Measurements from ENCODE around the gene SMARCC1.
A peak's percentile ranks its signal among the peaks of the same experiment; 100 is the strongest.

Gene SMARCC1

GRCh38 chr3:47692158-47692557, 89.5 kb downstream of the SMARCC1 start:
- no peak for DNase-seq

DNA sequence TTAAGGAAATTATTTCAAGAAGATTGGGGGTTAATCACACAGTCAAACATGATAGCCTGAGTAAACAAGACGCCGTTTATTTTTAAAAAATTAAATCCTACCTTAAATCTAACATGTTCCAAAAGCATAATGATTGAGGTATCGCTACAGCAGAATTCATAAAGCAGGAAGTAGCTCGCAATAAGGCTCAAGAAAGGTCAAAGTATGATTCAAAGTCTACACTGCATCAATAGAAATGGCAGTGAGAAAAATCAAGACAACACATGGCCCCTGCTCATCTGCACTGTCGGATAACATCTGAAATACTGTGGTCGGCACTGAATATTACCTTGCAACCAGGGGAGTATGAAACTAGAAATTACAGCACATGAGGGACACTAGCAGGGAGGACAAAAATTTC, 93.2 kb downstream of the SMARCC1 start:
- no peak for DNase-seq

- no peak for DNase-seq
Observed at GRCh38 chr3:47685037-47685436, 96.7 kb downstream of the SMARCC1 start.

GRCh38 chr3:47681016-47681415, 100.7 kb downstream of the SMARCC1 start:
- DNase-seq: no peak

- DNase-seq: no peak
Observed at GRCh38 chr3:47678446-47679338, 103.0 kb downstream of the SMARCC1 start.

- DNase-seq: no peak
Observed at GRCh38 chr3:47669026-47669749, 112.5 kb downstream of the SMARCC1 start.

DNA sequence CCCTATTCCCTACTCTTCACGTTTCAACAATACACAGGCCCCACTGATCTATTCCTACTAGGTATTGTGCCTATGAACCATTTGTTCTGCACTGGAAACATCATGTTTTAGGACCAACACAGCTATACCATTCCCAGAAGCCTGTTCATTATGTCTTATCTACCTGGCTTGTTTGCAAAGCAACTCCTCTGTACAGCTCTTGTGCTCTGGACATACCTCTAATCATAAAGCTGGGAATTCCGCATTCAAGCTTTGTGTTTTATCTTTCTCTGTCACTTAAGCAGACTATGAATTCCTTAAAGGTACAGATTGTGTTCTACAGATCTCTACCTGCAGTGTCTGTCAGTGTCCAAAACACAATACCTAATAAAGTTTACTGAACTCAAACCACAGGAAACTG, 115.6 kb downstream of the SMARCC1 start:
- no peak for DNase-seq

- DNase-seq: peak; percentile 5
Observed at GRCh38 chr3:47664519-47664918, 117.2 kb downstream of the SMARCC1 start.

- DNase-seq: peak; percentile 2
Observed at GRCh38 chr3:47663630-47664240, 118.0 kb downstream of the SMARCC1 start.

DNA sequence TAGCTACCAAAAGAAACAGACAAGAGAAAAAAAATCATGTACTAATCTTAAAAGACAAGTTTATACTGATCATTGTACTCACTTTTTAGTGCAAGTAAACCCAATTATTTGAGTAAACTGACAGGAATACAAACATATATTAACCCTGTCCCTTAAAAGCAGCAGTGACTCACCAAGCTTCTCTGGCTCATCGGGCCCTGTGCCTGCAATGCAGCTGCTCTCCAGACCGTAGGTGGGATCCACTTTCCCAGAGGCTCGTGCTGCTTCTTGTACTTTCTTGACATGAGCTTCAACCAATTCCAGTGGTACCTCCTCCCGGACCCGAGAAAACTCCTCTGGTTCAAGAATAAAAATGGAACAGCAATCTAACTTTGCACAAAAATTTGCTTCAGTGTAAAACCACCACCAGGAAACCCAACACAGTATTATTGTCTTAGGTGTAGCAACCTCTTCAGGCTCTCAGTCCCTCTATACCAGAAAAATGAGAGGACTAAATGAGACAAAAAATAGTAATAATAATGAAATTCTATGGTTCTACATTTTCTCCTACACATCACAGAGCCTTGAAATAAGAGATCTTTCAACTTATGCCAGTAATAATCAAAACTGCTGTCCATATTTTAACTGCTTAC, 120.5 kb downstream of the SMARCC1 start:
- DNase-seq: no peak

DNA sequence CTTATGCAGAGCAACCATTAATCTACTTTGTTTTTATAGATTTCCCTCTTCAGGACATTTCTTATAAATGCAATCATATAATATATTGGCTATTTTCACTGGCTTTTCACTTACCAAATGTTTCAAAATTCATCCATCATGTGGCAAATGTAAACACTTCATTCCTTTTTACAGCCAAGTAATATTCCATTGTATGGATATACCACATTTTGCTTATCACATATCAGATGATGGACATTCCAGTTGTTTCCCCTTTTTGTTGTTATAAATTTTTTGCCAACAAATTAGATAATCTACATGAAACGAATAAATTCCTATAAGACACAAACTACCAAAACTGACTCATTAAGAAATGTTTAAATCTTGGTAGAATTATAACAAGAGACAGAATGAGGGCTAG, 123.2 kb downstream of the SMARCC1 start:
- DNase-seq: no peak

DNA sequence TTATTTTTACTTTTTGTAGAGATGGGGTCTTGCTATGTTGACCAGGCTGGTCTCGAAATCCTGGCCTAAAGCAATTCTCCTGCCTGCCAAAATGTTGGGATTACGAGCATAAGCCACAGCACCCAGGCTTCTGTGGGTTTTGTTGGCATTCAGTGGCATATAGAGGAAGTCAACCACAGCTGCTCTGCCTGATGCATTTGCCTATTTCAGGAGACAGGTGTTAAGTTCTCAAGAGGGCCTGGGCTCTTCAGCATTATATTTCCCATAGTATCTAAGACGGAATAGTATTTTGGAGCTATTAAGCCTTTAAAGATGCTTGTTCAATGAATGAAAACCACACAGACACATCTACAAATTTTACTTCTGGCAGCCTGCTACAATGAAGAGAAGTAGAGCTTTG, 129.6 kb downstream of the SMARCC1 start:
- DNase-seq: no peak

DNA sequence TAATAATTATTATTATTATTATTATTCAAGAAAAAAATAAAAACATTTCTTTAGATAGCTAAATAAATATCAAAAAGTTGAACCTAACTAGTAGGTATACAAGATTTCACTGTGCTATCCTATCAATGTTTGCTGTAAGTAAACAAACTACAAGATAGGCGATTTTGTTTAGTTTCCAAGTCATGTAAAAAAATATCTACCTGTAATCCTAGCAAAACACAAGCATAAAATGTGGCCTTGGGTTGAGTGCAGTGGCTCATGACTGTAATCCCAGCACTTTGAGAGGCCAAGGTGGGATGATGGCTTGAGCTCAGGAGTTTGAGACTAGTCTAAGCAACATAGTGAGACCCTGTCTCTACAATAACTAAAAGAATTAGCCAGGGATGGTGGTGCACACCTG, 131.4 kb downstream of the SMARCC1 start:
- no peak for DNase-seq

DNA sequence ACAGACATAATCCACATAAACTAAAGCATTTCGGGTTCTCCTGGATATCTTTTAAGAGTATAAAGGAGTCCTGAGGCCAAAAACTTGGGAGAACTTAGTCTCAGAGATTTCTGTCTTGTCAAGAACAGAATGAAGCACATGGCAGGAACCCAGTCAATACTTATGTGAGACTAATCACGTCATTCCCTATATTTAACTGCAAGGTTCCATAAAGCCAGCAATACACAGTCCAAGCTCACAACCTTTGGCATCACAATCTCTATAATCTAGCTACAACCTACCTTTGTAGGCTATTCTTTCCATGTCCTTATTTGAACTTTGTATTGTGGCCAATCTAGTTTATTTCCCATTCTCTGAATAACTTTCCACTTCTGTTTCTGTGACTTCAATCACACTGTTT, 134.1 kb downstream of the SMARCC1 start:
- DNase-seq: no peak

GRCh38 chr3:47646362-47646761, 135.3 kb downstream of the SMARCC1 start:
- DNase-seq: no peak

- no peak for DNase-seq
Observed at GRCh38 chr3:47645551-47645950, 136.1 kb downstream of the SMARCC1 start.

GRCh38 chr3:47643092-47643491, 138.6 kb downstream of the SMARCC1 start:
- no peak for DNase-seq

DNA sequence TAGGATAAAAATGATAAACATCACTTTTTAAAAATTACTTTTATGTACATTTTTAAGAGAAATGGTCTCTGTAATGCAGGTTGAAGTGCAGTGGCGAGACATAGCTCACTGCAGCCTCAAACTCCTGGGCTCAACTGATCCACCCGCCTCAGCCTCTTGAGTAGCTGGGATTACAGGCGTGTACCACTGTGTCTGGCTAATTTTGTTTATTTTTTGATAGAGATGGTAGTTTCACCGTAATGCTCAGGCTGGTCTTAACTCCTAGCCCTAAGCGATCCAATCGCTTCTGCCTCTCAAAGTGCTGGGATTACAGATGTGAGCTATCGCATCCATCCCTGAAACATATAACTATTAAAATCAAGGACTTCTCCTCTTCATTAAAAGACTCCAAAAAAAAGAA, 140.0 kb downstream of the SMARCC1 start:
- no peak for DNase-seq

DNA sequence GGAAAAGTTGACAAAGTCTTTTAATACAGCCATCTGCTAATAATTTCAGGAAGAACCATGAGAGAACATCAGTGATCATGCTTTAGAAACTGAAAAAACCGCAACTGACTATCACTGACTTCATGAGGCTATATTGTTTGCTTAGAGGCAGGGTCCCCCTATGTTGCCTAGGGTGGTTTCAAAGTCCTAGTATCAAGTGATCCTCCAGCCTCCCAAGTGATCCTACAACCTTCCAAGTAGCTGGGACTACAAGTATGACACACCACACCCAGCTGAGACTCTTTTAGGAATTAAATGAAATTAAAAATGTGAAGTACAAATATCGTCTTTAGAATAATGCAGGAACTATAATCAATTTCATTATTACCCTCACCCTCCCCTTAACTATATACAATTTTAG, 144.8 kb downstream of the SMARCC1 start:
- DNase-seq: no peak

DNA sequence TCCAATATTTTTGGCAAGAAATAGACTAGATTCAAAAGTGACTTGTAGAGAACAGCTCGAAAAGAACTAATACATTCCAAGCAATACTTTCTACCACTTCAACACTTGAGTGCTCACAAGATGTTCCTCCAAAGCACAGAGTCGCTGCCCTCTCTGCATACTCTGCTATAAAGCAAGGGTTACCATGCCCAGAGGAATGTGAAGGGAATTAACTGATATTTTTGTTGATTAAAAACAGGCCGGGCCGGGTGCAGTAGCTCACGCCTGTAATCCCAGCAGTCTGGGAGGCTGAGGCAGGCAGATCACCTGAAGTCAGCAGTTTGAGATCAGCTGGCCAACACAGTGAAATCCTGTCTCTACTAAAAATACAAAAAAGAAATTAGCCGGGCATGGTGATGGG, 145.5 kb downstream of the SMARCC1 start:
- no peak for DNase-seq

- peak; percentile 53 for DNase-seq
Observed at GRCh38 chr3:47635536-47635935, 146.2 kb downstream of the SMARCC1 start.

DNA sequence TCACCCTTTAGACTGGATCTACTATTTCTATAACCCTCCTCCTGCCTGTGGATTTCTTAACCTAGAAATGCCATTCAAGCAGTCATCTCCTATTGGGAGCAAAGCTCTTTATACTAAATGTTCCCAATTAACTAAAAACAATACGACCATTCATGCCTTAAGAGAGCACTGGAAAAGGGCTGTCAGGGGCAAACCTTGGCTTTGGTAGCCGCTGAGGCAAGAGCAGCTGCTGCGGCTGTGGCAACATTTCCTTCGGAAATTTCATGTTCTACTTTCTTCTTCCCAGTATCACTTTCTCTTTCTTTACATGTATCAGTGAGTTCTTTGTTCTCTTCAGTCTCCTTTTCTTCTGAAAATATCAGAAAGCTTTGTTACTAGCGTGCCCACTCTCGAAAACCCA, 146.7 kb downstream of the SMARCC1 start:
- peak; percentile 68 for DNase-seq

- DNase-seq: no peak
Observed at GRCh38 chr3:47630810-47631209, 150.9 kb downstream of the SMARCC1 start.

Measured in suppressor macrophage treated with lipopolysaccharide for 4 hours (primary cell).